NCI-H1694 treated with DMSO at 0.1 percent for 48 hours (cell line): ENCODE data around the gene JAKMIP2.
"Not testable (repeated sequence)": the region's sequence is repeated elsewhere in the genome, so short reads cannot be mapped to it uniquely, and the experiment has no call there.

Experiments
- DNase-seq: peaks from one replicate; lab custom pipeline; 2025; lab: John Stamatoyannopoulos, UW

The JAKMIP2 gene

DNA sequence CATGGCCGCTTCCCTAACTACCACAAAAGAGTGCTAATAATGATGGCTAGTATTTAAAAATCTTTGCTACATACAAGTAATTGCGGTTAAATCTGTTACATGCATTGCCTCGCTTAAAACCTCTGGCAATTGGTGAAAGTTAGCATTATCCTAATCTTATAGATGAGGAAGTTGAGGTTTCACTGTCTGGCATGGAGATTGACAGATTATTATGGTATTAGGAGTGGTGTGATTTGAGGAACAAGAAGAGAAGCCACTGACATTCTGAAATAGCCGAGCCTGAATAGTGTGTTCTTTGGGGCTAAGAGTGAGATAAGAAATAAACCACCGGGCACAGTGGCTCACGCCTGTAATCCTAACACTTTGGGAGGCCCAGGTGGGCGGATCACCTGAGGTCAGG is 227.4 kb downstream of the JAKMIP2 start:
- no peak for DNase-seq

DNA sequence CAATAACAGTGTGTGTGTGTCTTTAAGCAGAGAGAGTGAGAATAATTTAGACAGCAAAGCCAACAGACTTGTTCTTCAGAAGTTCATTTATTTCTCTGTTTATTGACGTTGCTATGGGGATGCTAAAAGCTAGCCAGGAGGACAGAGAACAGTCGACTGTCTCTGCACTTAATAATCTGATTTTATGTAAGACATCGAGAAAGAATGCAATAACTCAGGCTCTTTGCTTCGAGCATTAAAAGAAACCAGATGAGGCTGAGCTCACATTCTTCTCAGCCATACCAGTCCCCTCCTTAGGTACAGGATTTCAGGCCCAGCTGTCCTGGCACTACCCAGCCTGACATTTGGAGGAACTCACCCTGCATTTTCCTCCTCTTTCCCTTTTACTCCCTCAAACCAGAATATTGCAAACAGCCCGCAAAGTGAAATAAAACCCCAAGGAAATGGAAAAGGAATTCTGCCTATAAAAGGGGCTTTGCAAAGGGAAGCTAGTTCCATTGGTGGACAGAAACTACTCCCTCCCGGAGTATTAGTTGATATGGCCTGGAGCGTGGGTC is 228.2 kb downstream of the JAKMIP2 start:
- DNase-seq, result no peak

DNA sequence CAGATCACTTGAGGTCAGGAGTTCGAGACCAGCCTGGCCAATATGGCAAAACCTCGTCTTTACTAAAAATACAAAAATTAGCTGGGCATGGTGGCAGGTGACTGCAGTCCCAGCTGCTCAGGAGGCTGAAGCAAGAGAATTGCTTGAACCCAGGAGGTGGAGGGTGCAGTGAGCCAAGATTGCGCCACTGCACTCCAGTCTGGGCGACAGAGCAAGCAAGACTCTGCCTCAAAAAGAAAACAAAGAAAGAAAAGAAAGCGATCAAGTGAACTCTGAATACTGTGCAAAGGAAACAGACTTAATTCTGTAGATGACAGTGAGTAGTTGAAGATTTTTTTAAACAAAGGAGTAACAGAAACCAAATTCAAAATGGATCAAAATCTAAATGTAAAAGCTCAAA is 228.7 kb downstream of the JAKMIP2 start:
- DNase-seq, result not testable (repeated sequence)

DNA sequence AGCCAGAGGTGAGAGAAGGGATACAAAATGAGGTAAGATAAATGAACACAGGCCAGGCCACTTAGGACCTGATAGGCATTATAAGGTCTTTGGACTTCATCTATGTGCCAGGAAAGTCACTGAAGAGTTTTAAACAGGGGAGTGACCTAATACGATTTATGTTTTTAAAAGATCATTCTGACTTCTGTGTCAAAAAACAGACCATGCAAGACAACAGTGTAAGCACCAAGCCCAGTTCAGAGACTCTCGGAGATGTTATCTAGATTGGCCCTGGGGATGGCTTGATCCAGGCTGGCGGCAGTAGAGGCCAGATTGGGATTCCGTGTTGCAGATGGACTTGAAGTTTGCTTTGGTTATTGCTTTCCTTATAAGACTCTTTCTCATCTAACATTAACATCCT is 229.6 kb downstream of the JAKMIP2 start:
- no peak for DNase-seq

DNA sequence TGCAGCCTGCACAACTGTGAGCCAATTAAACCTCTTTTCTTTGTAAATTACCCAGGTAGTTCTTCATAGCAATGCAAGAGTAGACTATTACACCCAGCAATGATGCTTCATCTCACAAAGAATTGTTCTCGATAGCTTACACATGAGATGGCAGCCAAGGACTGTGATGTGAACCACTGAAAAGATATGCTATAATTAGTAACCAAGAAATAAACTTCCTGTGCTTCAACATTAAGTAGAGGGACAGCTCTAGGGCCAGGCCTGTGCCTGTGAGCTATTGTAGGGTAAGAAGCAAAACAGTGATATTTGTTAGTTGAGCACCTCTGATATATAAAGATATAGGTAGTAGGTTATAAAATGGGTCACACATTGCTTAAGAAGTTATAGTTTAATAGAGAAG is 230.9 kb downstream of the JAKMIP2 start:
- DNase-seq, result no peak

DNA sequence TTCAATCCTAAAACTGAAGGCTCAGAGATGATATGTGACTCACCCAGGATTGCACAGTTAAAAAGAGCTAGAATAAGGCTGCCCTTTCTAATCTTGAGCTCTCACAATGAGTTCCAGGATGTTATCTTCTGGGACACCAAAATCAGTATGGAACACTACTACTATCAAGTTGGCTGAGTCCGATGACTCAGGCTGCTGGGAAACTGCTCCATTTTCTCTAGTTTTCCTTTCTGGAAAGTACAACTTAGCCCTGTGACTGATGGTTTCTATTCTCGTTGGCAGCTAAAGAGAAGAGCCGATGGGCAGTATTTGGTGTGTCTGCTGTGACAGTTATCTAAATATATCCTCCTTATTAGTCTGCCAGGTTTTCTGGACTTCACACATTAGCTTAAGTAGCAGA is 234.8 kb downstream of the JAKMIP2 start:
- no peak for DNase-seq

DNA sequence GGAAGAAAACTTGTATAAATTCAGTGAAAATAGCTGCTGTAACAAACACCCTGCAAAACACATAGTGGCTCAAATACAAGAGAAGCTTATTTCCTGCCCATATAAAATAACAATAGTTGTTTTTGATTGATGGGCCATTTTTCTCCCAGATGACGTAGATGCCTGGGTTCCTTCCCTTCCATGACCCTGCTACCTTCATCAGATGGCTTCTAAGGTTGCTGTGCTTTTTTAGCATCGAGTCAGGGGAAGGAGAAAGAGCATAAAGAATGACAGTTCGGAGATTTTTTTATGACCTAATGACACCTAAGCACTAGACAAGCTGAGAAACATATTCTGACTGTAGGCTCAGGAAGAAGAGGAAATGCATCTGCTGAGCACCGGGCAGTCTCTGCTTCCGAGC is 238.0 kb downstream of the JAKMIP2 start:
- no peak for DNase-seq

DNA sequence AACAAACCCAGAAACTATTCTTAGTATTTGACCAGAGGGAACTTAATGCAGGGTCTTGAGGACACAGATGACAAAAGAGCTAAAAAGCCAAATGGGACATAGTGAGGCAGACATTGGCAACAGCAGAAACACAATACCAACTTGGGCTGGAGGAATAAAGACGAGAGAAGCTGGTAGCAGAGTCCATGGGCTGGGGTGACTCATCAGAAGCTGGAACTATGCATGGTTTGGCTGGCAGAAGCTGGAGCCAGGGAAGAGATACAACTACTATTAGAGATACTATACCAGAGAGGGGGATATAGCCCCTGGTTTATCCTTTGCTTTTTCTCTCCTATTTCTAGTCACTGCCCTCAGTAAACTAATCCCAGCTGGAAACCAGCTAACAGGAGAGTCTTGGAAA is 243.5 kb downstream of the JAKMIP2 start:
- DNase-seq, result no peak

DNA sequence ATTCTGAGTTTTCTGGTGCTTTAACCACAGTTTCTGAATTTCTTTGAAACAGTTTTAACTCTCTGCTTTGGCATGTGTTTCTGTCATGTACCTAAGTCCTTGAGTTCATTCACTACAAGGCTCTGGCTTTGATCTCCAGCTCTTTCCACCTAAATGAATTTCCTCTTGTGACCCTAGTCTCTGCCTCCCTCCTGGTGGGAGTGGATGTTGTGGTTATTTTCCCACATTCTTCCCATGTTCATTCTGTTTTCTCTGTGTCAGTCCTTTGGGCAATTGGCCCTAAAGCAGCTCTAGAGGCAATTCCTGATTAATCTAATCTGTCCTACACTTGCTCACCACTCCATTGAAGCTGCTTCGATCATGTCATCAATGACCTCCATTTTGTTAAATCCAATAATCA is 244.3 kb downstream of the JAKMIP2 start:
- DNase-seq, result no peak
